HUES64 (cell line): ENCODE measurements around the gene PDGFRA.

Experiments
- H3K27ac ChIP-seq: 2 replicates; pipeline ENCODE4 v1.7.0; 2013; ENCODE audit warnings: low read depth, low read length, inconsistent platforms
- H3K27me3 ChIP-seq: 2 replicates; pipeline ENCODE4 v1.6.1; 2013; ENCODE audit warnings: mild to moderate bottlenecking, low read length; ENCODE audit not compliant: insufficient read depth
- H3K36me3 ChIP-seq: 2 replicates; pipeline ENCODE4 v1.6.1; 2013; ENCODE audit warnings: mild to moderate bottlenecking, low read length; ENCODE audit not compliant: insufficient read depth
- H3K4me1 ChIP-seq: 2 replicates; pipeline ENCODE4 v1.6.1; 2013; ENCODE audit warnings: mild to moderate bottlenecking, low read length, moderate library complexity; ENCODE audit not compliant: insufficient read depth
- H3K4me3 ChIP-seq: 2 replicates; pipeline ENCODE4 v1.5.1; 2013; ENCODE audit warnings: mild to moderate bottlenecking, low read length, moderate library complexity
- H3K9ac ChIP-seq: 2 replicates; pipeline ENCODE4 v1.6.1; 2013; ENCODE audit warnings: mild to moderate bottlenecking, low read depth, low read length
- H3K9me3 ChIP-seq: 2 replicates; pipeline ENCODE4 v1.6.1; 2013; ENCODE audit warnings: low read depth, low read length; ENCODE audit not compliant: insufficient read depth
- WGBS: fragments of 150-250, 120-280 bp; methylation state at CpG from one replicate; pipeline ENCODE4 v1.1.7; 2013; ENCODE audit warnings: missing lambda C conversion rate; 5-methylcytosine and 5-hydroxymethylcytosine counted together

The PDGFRA gene

DNA sequence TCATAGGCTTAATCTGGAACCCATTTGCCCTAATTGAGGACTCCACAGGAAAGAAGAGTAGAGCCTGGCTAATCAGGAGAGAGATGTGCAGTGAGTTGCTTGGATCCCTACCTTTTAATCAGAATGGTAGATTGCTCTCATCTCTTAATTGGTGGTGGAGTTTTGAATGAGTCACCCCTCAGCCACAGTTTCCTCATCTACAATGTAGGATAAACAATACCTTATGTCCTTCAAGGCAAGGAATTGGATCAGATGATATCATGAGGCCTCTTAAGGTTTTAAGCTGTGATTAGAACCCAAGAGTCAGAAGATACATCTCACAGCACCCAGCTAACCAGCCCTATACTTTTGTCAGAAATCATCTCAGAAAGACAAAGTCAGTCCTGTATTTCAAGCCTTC lies 39.1 kb downstream of the PDGFRA start:
- Histone ChIP-seq H3K27ac (no peak overlapping the region), H3K36me3 (no peaks in the 10 kb centered on the region), H3K9me3 (no peaks in the 10 kb centered on the region), H3K4me3 (no peak overlapping the region), H3K27me3 (no peaks in the 10 kb centered on the region), H3K9ac (no peak overlapping the region), H3K4me1 (no peaks in the 10 kb centered on the region)

GRCh38 chr4:54271464-54271863 lies 42.4 kb downstream of the PDGFRA start:
- Histone ChIP-seq H3K27ac (no peak overlapping the region), H3K27me3 (no peaks in the 10 kb centered on the region), H3K4me1 (peaks cover 6% of the 10 kb centered on the region), H3K9me3 (no peaks in the 10 kb centered on the region), H3K4me3 (no peak overlapping the region), H3K9ac (no peak overlapping the region), H3K36me3 (no peaks in the 10 kb centered on the region)

GRCh38 chr4:54272051-54272450 lies 43.0 kb downstream of the PDGFRA start:
- no peak overlapping the region for H3K4me3 ChIP-seq
- no peaks in the 10 kb centered on the region for H3K9me3 ChIP-seq
- no peaks in the 10 kb centered on the region for H3K36me3 ChIP-seq
- H3K27ac ChIP-seq = no peak overlapping the region
- peaks cover 11% of the 10 kb centered on the region for H3K4me1 ChIP-seq
- H3K27me3 ChIP-seq = no peaks in the 10 kb centered on the region
- no peak overlapping the region for H3K9ac ChIP-seq
- WGBS = 95% methylated on average over 3 of the region's 3 CpGs

- Histone ChIP-seq H3K4me1 (peaks cover 29% of the 10 kb centered on the region), H3K9me3 (no peaks in the 10 kb centered on the region), H3K27ac (no peak overlapping the region), H3K9ac (no peak overlapping the region), H3K4me3 (no peak overlapping the region), H3K27me3 (no peaks in the 10 kb centered on the region), H3K36me3 (no peaks in the 10 kb centered on the region)
- 93% methylated on average over 3 of the region's 3 CpGs for WGBS
Observed at GRCh38 chr4:54274264-54274663, 45.2 kb downstream of the PDGFRA start.

DNA sequence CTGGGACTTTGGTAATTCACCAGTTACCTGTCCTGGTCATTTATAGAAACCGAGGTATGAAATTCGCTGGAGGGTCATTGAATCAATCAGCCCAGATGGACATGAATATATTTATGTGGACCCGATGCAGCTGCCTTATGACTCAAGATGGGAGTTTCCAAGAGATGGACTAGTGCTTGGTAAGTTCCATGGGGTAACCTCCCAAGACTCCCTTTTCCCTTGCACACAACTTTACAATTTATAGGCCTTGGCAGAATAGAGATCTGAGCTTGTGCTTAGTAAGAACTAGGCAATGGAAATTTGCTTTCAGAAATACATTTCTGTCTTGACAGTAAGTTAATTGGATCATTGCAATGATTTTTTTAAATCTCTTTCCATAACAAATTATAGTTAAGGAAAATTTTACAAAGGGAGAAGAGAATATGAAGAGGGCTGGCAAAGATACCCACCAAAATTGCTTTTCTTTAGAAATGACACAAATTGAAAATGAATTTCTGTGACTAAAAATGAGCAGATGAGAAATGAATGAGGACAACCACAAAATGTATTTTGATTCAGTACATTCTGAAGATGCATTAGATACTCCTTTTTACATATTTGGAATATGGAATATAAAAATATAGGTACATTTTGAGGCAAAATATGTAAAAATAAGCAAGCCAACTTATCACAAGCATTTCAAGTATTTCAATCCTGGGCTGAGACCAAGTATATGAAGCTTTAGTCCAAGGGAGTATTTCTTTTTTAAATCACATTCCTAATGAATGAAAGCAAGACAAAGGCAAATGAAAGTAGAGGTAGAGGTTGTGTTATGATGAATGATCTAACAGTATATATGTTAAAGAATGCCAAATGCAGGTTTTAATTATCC lies 45.9 kb downstream of the PDGFRA start:
- Histone ChIP-seq H3K36me3 (no peaks in the 10 kb centered on the region), H3K27me3 (no peaks in the 10 kb centered on the region), H3K4me1 (peaks cover 29% of the 10 kb centered on the region), H3K9ac (no peak overlapping the region), H3K9me3 (no peaks in the 10 kb centered on the region), H3K4me3 (no peak overlapping the region), H3K27ac (no peak overlapping the region)
- 97% methylated on average over 3 of the region's 3 CpGs for WGBS

GRCh38 chr4:54276641-54277430 lies 47.7 kb downstream of the PDGFRA start:
- peak overlapping the region; percentile 41; the same call in 1 of the 2 replicates for H3K27ac ChIP-seq
- H3K4me3 ChIP-seq = peak overlapping the region; percentile 40
- peaks cover 4% of the 10 kb centered on the region; the same call in 1 of the 2 replicates for H3K9me3 ChIP-seq
- H3K4me1 ChIP-seq = peaks cover 29% of the 10 kb centered on the region
- H3K27me3 ChIP-seq = no peaks in the 10 kb centered on the region
- peaks cover 7% of the 10 kb centered on the region; the same call in 1 of the 2 replicates for H3K36me3 ChIP-seq
- WGBS = 6% methylated on average over 20 of the region's 20 CpGs
- no peak overlapping the region for H3K9ac ChIP-seq

GRCh38 chr4:54277691-54278090 lies 48.6 kb downstream of the PDGFRA start:
- H3K9me3 ChIP-seq = peaks cover 12% of the 10 kb centered on the region
- H3K27me3 ChIP-seq = no peaks in the 10 kb centered on the region
- H3K27ac ChIP-seq = peak overlapping the region; percentile 41; the same call in 1 of the 2 replicates
- H3K4me3 ChIP-seq = peak overlapping the region; percentile 40
- H3K9ac ChIP-seq = no peak overlapping the region
- WGBS = 48% methylated on average over 1 of the region's 1 CpG
- peaks cover 16% of the 10 kb centered on the region; the same call in 1 of the 2 replicates for H3K36me3 ChIP-seq
- H3K4me1 ChIP-seq = peaks cover 29% of the 10 kb centered on the region

- H3K27me3 ChIP-seq = no peaks in the 10 kb centered on the region
- H3K9ac ChIP-seq = no peak overlapping the region
- H3K36me3 ChIP-seq = peaks cover 17% of the 10 kb centered on the region; the same call in 1 of the 2 replicates
- WGBS = 11% methylated on average over 2 of the region's 2 CpGs
- no peak overlapping the region; the same call in 1 of the 2 replicates for H3K27ac ChIP-seq
- no peak overlapping the region for H3K4me3 ChIP-seq
- peaks cover 29% of the 10 kb centered on the region for H3K4me1 ChIP-seq
- peaks cover 17% of the 10 kb centered on the region for H3K9me3 ChIP-seq
Observed at GRCh38 chr4:54278216-54278615, 49.1 kb downstream of the PDGFRA start.

- 95% methylated on average over 6 of the region's 6 CpGs for WGBS
- H3K9me3 ChIP-seq = peaks cover 26% of the 10 kb centered on the region
- H3K27me3 ChIP-seq = no peaks in the 10 kb centered on the region
- no peak overlapping the region for H3K4me3 ChIP-seq
- peaks cover 25% of the 10 kb centered on the region for H3K4me1 ChIP-seq
- no peak overlapping the region for H3K27ac ChIP-seq
- peaks cover 21% of the 10 kb centered on the region; the same call in 1 of the 2 replicates for H3K36me3 ChIP-seq
- H3K9ac ChIP-seq = no peak overlapping the region
Observed at GRCh38 chr4:54281054-54281766, 52.1 kb downstream of the PDGFRA start.

GRCh38 chr4:54282837-54283236 lies 53.7 kb downstream of the PDGFRA start:
- Histone ChIP-seq H3K36me3 (peaks cover 27% of the 10 kb centered on the region; the same call in 1 of the 2 replicates), H3K27ac (no peak overlapping the region), H3K9ac (no peak overlapping the region), H3K27me3 (no peaks in the 10 kb centered on the region), H3K9me3 (peaks cover 26% of the 10 kb centered on the region), H3K4me3 (no peak overlapping the region), H3K4me1 (peaks cover 10% of the 10 kb centered on the region)
- WGBS = 93% methylated on average over 4 of the region's 4 CpGs

DNA sequence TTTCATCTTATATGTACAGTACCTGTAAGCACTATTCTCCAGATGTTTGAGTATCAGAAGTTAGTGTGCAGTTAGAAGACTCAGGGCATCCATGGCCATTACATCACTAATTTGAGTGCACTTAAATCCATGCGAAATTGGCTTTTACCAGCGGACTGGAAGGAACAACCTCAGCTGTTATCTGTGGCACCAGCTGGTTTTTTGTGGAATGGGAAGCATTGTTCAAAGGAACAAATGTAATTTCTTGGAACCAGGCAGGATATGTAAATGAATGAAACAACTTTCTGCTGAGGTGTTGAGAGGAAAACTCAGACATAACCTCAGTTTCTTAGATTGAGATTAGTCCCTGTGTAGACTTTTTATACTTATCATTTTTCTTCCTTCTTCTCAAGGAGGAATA lies 60.2 kb downstream of the PDGFRA start:
- 96% methylated on average over 2 of the region's 2 CpGs for WGBS
- H3K27ac ChIP-seq = no peak overlapping the region
- no peaks in the 10 kb centered on the region for H3K4me1 ChIP-seq
- no peak overlapping the region for H3K9ac ChIP-seq
- H3K9me3 ChIP-seq = no peaks in the 10 kb centered on the region
- H3K4me3 ChIP-seq = no peak overlapping the region
- H3K27me3 ChIP-seq = no peaks in the 10 kb centered on the region
- H3K36me3 ChIP-seq = peaks cover 12% of the 10 kb centered on the region
